GM12891 (cell line): ENCODE measurements around the gene RGL4. TPM values are rescaled to one million over a fixed set of nuclear protein-coding genes. Genes with fewer than 3 reads are reported as not detected.
"Not testable (repeated sequence)": the region's sequence is repeated elsewhere in the genome, so short reads cannot be mapped to it uniquely, and the experiment has no call there.

Source experiments
- DNase-seq: peaks from one replicate; pipeline ENCODE4 v3.0.0; 2011; ENCODE audit warnings: low spot score; ENCODE audit not compliant: insufficient read length
- FAIRE-seq: peaks from 2 replicates; lab custom pipeline; 2011; peaks lifted over from hg19 to GRCh38; lab: Jason Lieb, UNC
- PAX5 ChIP-seq: IDR thresholded peaks from 2 replicates; pipeline ENCODE4 v1.6.1; 2011; ENCODE audit warnings: low read length, moderate library complexity, mild to moderate bottlenecking; ENCODE audit not compliant: insufficient read depth, severe bottlenecking
- POLR2A ChIP-seq: IDR thresholded peaks from 2 replicates; pipeline ENCODE4 v1.6.1; 2011; ENCODE audit warnings: low read depth, low read length, control low read depth
- POLR2AphosphoS5 ChIP-seq: IDR thresholded peaks from 2 replicates; pipeline ENCODE4 v1.6.1; 2011; ENCODE audit warnings: low read depth, low read length, control low read depth
- POU2F2 ChIP-seq: IDR thresholded peaks from 2 replicates; pipeline ENCODE4 v1.6.1; 2011; ENCODE audit warnings: low read depth, mild to moderate bottlenecking, control low read depth, low read length, moderate library complexity
- SPI1 ChIP-seq: IDR thresholded peaks from 2 replicates; pipeline ENCODE4 v1.6.1; 2011; ENCODE audit warnings: low read depth, low read length, control low read depth
- TAF1 ChIP-seq: IDR thresholded peaks from 2 replicates; pipeline ENCODE4 v1.6.1; 2011; ENCODE audit warnings: low read depth, low read length, control low read depth
- polyA plus RNA-seq: library from polyadenylated mRNA; unstranded; fragments of >200 nt; gene quantifications from one replicate; pipeline ENCODE4 v1.2.1, GENCODE V29; 2012; ENCODE audit warnings: low read depth, missing spikeins, inconsistent platforms; ENCODE audit not compliant: missing spikeins

RGL4 gene
- polyA plus RNA-seq, result 2.6 TPM

GRCh38 chr22:23690713-23691112 lies at the start of gene RGL4:
TSS of gene RGL4 (plus strand) at chr22:23691013. CDS start at chr22:23692031, 1,018 bp downstream.
- TF ChIP-seq POU2F2, result no peak
- no peak for TF ChIP-seq POLR2A
- no peak for TF ChIP-seq POLR2AphosphoS5
- TF ChIP-seq SPI1, result no peak
- no peak for TF ChIP-seq PAX5
- TF ChIP-seq TAF1, result no peak
- no peak for DNase-seq
- no peak for FAIRE-seq

- not testable (repeated sequence) for FAIRE-seq, DNase-seq
Measured at GRCh38 chr22:23646526-23646925, 44.3 kb upstream of the RGL4 start.

- DNase-seq (no peak), FAIRE-seq (no peak)
- TF ChIP-seq POU2F2, result no peak
Measured at GRCh38 chr22:23649071-23649501, 41.7 kb upstream of the RGL4 start.

- FAIRE-seq (no peak), DNase-seq (no peak)
- TF ChIP-seq PAX5 (no peak), POU2F2 (no peak), POLR2A (no peak), SPI1 (no peak), POLR2AphosphoS5 (no peak), TAF1 (no peak)
Measured at GRCh38 chr22:23651676-23652075, 39.1 kb upstream of the RGL4 start.

GRCh38 chr22:23652286-23652685 lies 38.5 kb upstream of the RGL4 start:
- TF ChIP-seq POLR2A (no peak), PAX5 (no peak), TAF1 (no peak), POU2F2 (no peak), POLR2AphosphoS5 (no peak), SPI1 (no peak)
- DNase-seq (no peak), FAIRE-seq (no peak)

- no peak for FAIRE-seq
- no peak for TF ChIP-seq POLR2A
- no peak for TF ChIP-seq PAX5
- TF ChIP-seq POU2F2, result no peak
- no peak for TF ChIP-seq TAF1
- TF ChIP-seq POLR2AphosphoS5, result no peak
- TF ChIP-seq SPI1, result no peak
- no peak for DNase-seq
Measured at GRCh38 chr22:23652711-23653110, 38.1 kb upstream of the RGL4 start.

GRCh38 chr22:23655891-23656475 lies 34.8 kb upstream of the RGL4 start:
- FAIRE-seq (no peak), DNase-seq (no peak)
- TF ChIP-seq POLR2A (no peak), SPI1 (no peak), POU2F2 (no peak), PAX5 (no peak), TAF1 (no peak), POLR2AphosphoS5 (no peak)

GRCh38 chr22:23657727-23658126 lies 33.1 kb upstream of the RGL4 start:
- no peak for DNase-seq
- FAIRE-seq, result no peak
- no peak for TF ChIP-seq SPI1
- TF ChIP-seq PAX5, result no peak
- no peak for TF ChIP-seq TAF1
- TF ChIP-seq POLR2AphosphoS5, result no peak
- no peak for TF ChIP-seq POU2F2
- no peak for TF ChIP-seq POLR2A

GRCh38 chr22:23660381-23660780 lies 30.4 kb upstream of the RGL4 start:
- not testable (repeated sequence) for DNase-seq, FAIRE-seq

- no peak for DNase-seq
- FAIRE-seq, result no peak
- TF ChIP-seq POU2F2 (no peak), POLR2A (no peak)
Measured at GRCh38 chr22:23670378-23671295, 20.2 kb upstream of the RGL4 start.

- not testable (repeated sequence) for FAIRE-seq, DNase-seq
Measured at GRCh38 chr22:23671387-23671786, 19.4 kb upstream of the RGL4 start.

- DNase-seq, result not testable (repeated sequence)
- FAIRE-seq, result peak; percentile 88
Measured at GRCh38 chr22:23672307-23673049, 18.3 kb upstream of the RGL4 start.
